Dermis microvascular lymphatic vessel endothelial cell (primary cell): ENCODE measurements around the gene ACTG2. TPM values are rescaled to one million over a fixed set of nuclear protein-coding genes. Genes with fewer than 3 reads are reported as not detected.
"Not testable (repeated sequence)": the region's sequence is repeated elsewhere in the genome, so short reads cannot be mapped to it uniquely, and the experiment has no call there.

Experiments used
- DNase-seq, 2 donors: peaks; one replicate each; pipeline versions ENCODE4 v3.0.0 to v3.0.0-alpha.2; 2010; ENCODE audit warnings: low read depth in 2 of 2
- total RNA-seq: library from RNA; depleted of rRNA; stranded (reverse); fragments of >200 nt; gene quantifications from 2 replicates; pipeline ENCODE4 v1.2.1, GENCODE V29; 2014

ACTG2 gene
- total RNA-seq, 1 donor from 2014 or later, result not detected

DNA sequence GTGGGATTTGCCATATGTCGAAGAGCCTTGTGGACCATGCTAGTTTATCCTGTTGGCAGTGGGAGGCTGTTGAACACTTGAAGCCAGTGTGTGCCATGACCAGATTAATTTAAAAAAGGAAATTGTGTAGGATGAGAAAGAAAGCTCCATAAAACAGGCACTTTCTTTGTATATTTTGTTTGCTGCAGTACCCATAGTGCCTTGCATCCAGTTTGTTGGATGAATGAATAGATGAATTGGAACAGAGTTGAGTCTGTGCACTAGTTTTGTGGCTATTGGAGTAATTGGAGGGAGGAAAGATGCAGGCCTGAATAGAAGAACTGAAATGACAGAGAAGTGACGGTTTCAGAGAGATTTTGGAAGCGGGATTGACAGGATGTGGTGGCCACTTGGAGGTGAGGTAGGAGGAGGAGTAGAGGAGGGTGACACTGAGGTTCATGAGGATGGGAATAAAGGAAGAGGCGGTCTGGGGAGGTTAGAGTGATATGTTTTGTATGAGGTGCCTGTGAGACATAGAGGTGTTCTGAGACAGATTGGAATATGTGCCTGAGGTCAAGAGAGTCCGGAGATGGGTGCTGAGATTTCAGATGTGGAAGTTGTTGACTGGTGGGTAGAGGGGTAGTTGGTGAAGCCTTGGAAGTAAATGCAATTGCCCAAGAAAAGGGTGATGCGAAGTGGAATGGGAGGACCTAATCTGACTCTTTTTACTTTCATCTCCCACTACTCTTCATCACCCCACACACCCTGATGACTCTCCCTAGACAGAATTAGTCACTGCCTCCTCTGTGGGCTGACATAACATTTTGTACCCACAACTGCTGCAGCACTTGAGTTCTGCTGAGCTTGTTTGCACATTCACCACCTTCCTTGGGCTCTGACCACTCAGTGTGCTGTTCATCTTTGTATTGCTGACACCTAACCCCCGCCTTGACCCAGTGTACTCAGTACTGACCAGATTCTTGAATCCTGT lies 39.0 kb downstream of the ACTG2 start:
- DNase-seq, result no peak

GRCh38 chr2:73933194-73933593 lies 40.4 kb downstream of the ACTG2 start:
- no peak for DNase-seq

- no peak for DNase-seq
Measured at GRCh38 chr2:73935641-73936040, 42.8 kb downstream of the ACTG2 start.

GRCh38 chr2:73937103-73937885 lies 44.5 kb downstream of the ACTG2 start:
- no peak for DNase-seq

DNA sequence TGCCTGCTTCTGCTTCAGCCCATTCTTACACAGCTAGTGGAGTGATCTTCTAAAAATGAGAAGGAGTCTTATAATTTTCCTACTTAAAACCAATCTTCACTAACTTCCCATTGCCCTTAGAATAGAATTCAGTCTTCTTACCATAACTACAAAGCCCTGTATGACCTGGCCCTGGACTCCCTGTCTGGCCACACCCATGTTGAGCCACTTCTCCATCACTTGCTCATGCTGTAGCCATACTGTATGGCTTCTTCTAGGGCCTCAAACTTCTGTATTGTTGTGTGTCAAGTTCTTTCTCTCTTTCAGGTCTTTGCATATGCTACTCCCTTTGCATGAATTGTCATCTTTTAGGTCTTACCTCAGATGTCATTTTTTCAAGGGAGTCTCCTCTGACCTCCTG lies 45.1 kb downstream of the ACTG2 start:
- DNase-seq, result no peak

DNA sequence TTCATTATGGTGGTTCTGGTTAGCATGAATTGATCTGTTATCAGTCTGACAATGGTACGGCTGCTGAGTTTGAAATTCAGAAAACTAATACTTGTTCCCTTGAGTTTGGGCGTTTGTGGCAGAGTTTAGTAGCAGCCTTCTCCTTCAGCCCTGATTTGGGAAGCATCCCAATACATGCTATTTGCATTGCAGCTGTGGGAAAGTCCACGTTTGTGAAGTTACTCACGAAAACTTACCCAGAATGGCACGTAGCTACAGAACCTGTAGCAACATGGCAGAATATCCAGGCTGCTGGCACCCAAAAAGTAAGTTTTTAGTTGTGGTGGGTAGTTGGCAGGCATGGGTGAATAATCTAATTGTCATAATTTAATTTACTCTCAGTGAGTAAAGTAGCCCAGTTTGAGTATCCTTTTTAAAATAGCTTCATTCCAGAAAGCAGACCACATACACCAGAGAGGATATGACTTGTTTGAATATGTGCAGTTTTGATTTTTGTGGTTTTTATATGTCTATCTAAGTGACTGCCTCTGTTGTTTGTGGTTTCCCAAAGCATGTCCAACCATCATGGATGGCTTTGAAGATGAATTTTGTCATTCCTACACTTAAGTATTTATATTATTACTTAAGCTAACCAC lies 46.0 kb downstream of the ACTG2 start:
- DNase-seq, result no peak

GRCh38 chr2:73939419-73939818 lies 46.6 kb downstream of the ACTG2 start:
- DNase-seq, result no peak

GRCh38 chr2:73940066-73940465 lies 47.3 kb downstream of the ACTG2 start:
- not testable (repeated sequence) for DNase-seq

- no peak for DNase-seq
Measured at GRCh38 chr2:73942664-73943063, 49.9 kb downstream of the ACTG2 start.

GRCh38 chr2:73944714-73945113 lies 51.9 kb downstream of the ACTG2 start:
- DNase-seq, result no peak

- no peak for DNase-seq
Measured at GRCh38 chr2:73946215-73946614, 53.4 kb downstream of the ACTG2 start.

DNA sequence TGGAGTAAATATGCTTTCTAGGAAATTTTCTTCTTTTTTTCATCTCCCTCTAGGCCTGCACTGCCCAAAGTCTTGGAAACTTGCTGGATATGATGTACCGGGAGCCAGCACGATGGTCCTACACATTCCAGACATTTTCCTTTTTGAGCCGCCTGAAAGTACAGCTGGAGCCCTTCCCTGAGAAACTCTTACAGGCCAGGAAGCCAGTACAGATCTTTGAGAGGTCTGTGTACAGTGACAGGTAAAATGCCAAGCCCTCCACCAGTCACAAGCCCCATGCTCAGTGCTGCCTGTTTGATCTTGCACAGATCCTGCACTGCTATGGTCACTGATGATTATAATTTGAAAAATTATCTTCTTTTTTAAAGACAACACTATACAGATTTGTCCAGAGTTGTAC lies 53.9 kb downstream of the ACTG2 start:
- DNase-seq, result no peak

GRCh38 chr2:73947412-73948018 lies 54.7 kb downstream of the ACTG2 start:
- no peak for DNase-seq

DNA sequence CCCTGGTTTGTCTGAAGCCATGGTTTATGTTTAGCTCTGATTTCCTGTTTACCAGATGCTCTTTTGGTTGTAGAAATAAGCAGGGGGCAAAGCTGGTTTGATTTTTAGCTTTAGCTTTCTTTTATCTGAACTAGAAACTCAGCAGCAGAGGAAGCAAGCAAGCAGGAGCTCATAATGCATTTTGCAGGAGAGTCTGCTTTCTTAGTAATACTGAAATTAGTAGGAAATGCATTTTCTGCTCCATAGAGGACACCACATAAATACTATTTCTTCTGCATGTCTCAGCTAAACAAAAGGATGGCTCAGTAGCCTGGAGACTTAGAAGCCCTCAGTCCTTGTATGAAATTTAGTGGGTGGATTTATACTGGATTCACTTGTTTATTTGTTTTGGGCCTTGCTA lies 57.0 kb downstream of the ACTG2 start:
- no peak for DNase-seq

- DNase-seq, result peak in 1 of 2 donors; percentile 22
Measured at GRCh38 chr2:73952499-73953446, 60.0 kb downstream of the ACTG2 start.

DNA sequence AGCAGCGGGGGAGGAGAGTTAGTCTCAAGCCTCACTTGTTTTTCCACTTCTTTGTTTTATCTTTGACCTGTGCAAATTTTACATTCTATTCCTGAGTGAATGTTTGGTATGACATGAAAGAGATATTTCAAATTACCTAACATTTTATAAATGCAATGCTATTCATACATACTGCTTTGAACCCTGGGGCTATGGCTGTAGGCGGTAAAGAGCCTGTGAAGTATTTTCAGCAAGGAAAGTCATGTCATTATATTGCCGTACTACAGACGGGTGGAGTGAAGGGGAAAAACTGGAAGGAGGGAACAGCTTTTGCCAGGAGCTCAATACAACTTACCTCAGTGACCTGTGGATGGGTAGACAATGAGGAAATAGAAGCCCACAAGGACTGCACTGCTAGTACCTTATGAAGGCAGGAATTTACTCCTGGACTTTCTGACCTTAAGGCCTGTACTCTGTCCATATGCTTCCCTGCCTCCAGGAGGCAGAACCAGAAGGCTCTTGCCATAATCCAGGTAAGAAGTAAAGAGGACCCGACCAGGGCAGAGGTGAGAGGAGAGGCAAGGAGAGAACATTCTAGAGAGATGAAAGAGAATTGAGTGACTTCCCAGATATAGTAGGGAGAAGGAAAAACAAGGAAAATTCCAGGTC lies 63.5 kb downstream of the ACTG2 start:
- DNase-seq, result no peak

- DNase-seq, result no peak
Measured at GRCh38 chr2:73961274-73961673, 68.5 kb downstream of the ACTG2 start.

DNA sequence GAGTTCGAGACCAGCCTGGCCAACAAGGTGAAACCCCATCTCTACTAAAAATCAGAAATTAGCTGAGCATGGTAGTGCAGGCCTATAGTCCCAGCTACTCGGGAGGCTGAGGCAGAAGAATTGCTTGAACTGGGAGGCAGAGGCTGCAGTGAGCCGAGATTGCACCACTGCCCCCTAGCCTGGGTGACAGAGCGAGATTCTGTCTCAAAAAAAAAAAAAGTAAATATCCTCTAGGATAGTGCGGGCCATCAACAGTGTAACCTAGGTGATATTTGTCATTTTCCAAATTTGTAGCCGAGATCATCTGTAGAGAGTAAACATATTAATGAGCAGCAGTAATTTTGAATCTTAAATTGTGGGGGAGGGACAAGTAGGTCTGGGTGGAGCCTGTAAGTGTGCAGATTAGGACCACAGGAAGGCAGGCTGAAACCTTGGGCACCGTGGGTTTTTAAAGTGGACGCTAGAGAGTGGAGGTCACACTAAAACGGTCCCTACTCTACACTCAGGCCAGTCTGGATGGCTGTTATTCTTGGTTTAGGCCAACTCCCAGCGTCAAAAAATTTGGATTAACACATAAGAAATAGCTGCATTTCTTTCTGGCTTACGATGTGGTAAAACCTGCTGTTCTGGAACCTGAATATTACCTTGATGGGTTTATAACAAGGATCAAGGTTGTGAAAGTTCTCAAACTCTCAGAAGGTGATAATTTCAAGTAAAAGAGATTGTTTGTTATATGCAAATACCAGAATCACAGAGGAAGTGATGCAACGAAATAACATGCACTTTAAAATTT lies 69.2 kb downstream of the ACTG2 start:
- DNase-seq, result no peak

- DNase-seq, result no peak
Measured at GRCh38 chr2:73962798-73963197, 70.0 kb downstream of the ACTG2 start.
